ENCODE data around the gene TFDP1.
A peak's percentile ranks its signal among the peaks of the same experiment; 100 is the strongest.

The TFDP1 gene

GRCh38 chr13:113598081-113598410 lies 13.5 kb downstream of the TFDP1 start:
- no peak for DNase-seq (ENCODE audit: low read depth)

- no peak for DNase-seq (ENCODE audit: low read depth)
These were observed 13.9 kb downstream of the TFDP1 start for GRCh38 chr13:113598481-113598880.

- DNase-seq (ENCODE audit: low read depth), result no peak
These were observed 14.8 kb downstream of the TFDP1 start for GRCh38 chr13:113599391-113599790.

GRCh38 chr13:113601166-113602070 lies 16.9 kb downstream of the TFDP1 start:
- DNase-seq (ENCODE audit: low read depth), result no peak

GRCh38 chr13:113602291-113602988 lies 17.9 kb downstream of the TFDP1 start:
- no peak for DNase-seq (ENCODE audit: low read depth)

- no peak for DNase-seq (ENCODE audit: low read depth)
These were observed 18.7 kb downstream of the TFDP1 start for GRCh38 chr13:113603116-113603710.

- no peak for DNase-seq (ENCODE audit: low read depth)
These were observed 19.6 kb downstream of the TFDP1 start for GRCh38 chr13:113604186-113604585.

GRCh38 chr13:113605461-113605860 lies 20.9 kb downstream of the TFDP1 start:
- no peak for DNase-seq (ENCODE audit: low read depth)

- DNase-seq (ENCODE audit: low read depth), result no peak
These were observed 21.4 kb downstream of the TFDP1 start for GRCh38 chr13:113605866-113606438.

GRCh38 chr13:113607056-113607888 lies 22.7 kb downstream of the TFDP1 start:
- DNase-seq (ENCODE audit: low read depth), result no peak

- no peak for DNase-seq (ENCODE audit: low read depth)
These were observed 23.5 kb downstream of the TFDP1 start for GRCh38 chr13:113607889-113608635.

GRCh38 chr13:113608967-113609533 lies 24.5 kb downstream of the TFDP1 start:
- no peak for DNase-seq (ENCODE audit: low read depth)

GRCh38 chr13:113609616-113610015 lies 25.1 kb downstream of the TFDP1 start:
- DNase-seq (ENCODE audit: low read depth), result no peak

GRCh38 chr13:113610266-113610665 lies 25.7 kb downstream of the TFDP1 start:
- no peak for DNase-seq (ENCODE audit: low read depth)

GRCh38 chr13:113611996-113612395 lies 27.4 kb downstream of the TFDP1 start:
- no peak for DNase-seq (ENCODE audit: low read depth)

- DNase-seq (ENCODE audit: low read depth), result peak; percentile 84
These were observed 28.1 kb downstream of the TFDP1 start for GRCh38 chr13:113612607-113613006.

- no peak for DNase-seq (ENCODE audit: low read depth)
These were observed 29.3 kb downstream of the TFDP1 start for GRCh38 chr13:113613789-113614379.

- DNase-seq (ENCODE audit: low read depth), result peak; percentile 86
These were observed 31.8 kb downstream of the TFDP1 start for GRCh38 chr13:113616281-113616906.

- DNase-seq (ENCODE audit: low read depth), result peak; percentile 79
These were observed 32.6 kb downstream of the TFDP1 start for GRCh38 chr13:113616991-113617749.
